Hepatocyte (in vitro differentiated cells): ENCODE measurements around the gene LRMDA.

Experiments used
- CTCF ChIP-seq: fragments of 200-600 bp; sonication (generic); IDR thresholded peaks from 2 replicates; pipeline ENCODE4 v1.5.1; 2016; ENCODE audit warnings: antibody characterized with exemption, mild to moderate bottlenecking; ENCODE audit not compliant: poor library complexity
- EZH2 ChIP-seq: fragments of 200-600 bp; sonication (generic); IDR thresholded peaks from 2 replicates; pipeline ENCODE4 v1.6.1; 2016; ENCODE audit warnings: antibody characterized with exemption, mild to moderate bottlenecking, borderline replicate concordance
- EZH2phosphoT487 ChIP-seq: fragments of 200-600 bp; sonication (generic); IDR thresholded peaks from one replicate; pipeline ENCODE4 v1.6.1; 2018; ENCODE audit warnings: antibody characterized with exemption, mild to moderate bottlenecking, low read depth, moderate library complexity; ENCODE audit not compliant: unreplicated experiment, severe bottlenecking

GRCh38 chr10:75596930-75597620, 165.7 kb downstream of the LRMDA start:
- TF ChIP-seq CTCF (no peak), EZH2 (no peak), EZH2phosphoT487 (no peak)
